Measurements from ENCODE around the gene HOXD8.

Gene HOXD8

DNA sequence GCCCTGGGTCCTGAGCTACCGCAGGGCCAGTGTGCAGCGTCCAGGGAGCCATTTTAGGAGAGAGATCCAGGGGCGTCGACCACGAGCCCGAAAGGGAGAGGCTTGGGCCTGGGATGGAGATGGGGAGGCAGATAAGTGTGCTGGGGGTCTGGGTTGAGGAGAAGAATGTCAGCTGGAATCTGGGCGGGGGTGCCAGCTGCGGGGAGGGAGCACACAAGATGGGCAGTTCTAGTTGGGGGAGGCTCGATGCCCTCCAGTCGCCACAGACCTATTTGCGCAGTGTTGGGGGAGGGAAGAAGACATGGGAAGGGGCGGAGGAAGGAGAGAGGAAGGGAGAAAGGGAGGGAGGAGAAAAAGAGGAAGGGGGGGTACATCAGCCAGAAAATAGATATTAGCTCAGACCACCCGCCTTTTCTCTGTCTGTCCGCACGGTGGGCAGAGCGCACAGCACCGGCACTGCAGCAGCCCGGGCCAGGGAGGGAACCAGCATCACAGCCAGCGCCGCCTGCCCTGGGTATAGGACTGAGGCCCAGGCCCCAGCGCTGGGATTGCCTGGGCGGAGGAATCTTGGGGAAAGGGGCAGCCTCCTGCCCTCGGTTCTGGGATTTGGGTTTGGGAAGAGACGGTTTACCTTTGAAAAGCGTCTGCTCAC is 24.3 kb upstream of the HOXD8 start:
- no peak overlapping the region for H3K4me3 ChIP-seq (ENCODE audit: low read depth, low read length)
- no peak overlapping the region for H3K9ac ChIP-seq (ENCODE audit: low read depth, low read length)
- H3K4me1 ChIP-seq (ENCODE audit: control insufficient read depth, insufficient read depth, low read length): peaks cover 7% of the 10 kb centered on the region; the same call in 1 of the 2 replicates
- no peaks in the 10 kb centered on the region for H3K36me3 ChIP-seq (ENCODE audit: control insufficient read depth, insufficient read depth, low read length)
- H3K27me3 ChIP-seq (ENCODE audit: control insufficient read depth, insufficient read depth, low read length): peaks cover 99% of the 10 kb centered on the region
- no peak overlapping the region for H3K27ac ChIP-seq (ENCODE audit: low read depth, low read length)
- no peaks in the 10 kb centered on the region; the same call in 1 of the 2 replicates for H3K9me3 ChIP-seq (ENCODE audit: control insufficient read depth, insufficient read depth, low read length)

DNA sequence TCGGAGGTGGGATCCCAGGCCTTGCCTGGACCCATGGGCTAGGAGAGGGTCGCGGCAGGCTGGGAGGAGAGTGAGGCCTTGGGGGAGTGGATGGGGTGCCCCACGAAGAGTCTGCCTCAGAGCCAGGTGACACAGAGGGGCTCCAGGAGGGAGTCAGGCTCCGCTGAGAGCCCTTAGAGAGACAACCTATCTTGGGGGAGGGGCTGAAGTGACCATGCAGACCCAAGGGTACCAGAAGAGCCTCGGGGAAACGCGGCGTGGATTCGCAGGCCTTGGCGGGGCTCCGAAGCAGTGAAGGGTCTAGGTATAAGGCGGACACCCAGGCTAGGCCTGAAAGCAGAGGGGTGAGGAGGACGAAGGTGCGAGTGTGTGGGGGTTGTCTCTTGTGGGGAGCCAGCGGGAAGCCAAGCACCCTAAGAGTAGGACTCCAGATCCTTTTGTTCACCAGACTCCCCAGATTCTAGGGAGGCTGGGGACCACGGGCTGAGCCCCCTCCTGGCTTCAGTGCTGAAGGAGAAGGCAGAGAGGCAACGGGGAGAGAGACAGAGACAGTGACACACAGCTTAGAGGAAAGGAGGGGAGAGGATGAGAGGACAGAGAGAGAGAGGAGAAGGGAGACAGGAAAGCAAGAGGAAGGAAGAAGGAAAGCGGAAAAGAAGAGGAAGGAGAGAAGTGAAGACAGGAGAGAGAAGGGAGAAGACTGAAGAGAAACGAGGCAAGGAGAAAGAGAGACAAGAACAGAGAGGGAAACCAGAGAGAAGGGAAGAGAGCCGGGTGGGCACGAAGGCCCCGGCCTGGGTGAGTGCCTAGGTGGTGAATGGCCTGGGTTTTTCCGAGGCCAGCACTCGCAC is 23.6 kb upstream of the HOXD8 start:
- Histone ChIP-seq H3K27ac (ENCODE audit: low read depth, low read length) (no peak overlapping the region), H3K36me3 (ENCODE audit: control insufficient read depth, insufficient read depth, low read length) (no peaks in the 10 kb centered on the region), H3K9me3 (ENCODE audit: control insufficient read depth, insufficient read depth, low read length) (no peaks in the 10 kb centered on the region; the same call in 1 of the 2 replicates), H3K4me3 (ENCODE audit: low read depth, low read length) (no peak overlapping the region), H3K27me3 (ENCODE audit: control insufficient read depth, insufficient read depth, low read length) (peaks cover 99% of the 10 kb centered on the region), H3K9ac (ENCODE audit: low read depth, low read length) (no peak overlapping the region), H3K4me1 (ENCODE audit: control insufficient read depth, insufficient read depth, low read length) (peaks cover 7% of the 10 kb centered on the region; the same call in 1 of the 2 replicates)

DNA sequence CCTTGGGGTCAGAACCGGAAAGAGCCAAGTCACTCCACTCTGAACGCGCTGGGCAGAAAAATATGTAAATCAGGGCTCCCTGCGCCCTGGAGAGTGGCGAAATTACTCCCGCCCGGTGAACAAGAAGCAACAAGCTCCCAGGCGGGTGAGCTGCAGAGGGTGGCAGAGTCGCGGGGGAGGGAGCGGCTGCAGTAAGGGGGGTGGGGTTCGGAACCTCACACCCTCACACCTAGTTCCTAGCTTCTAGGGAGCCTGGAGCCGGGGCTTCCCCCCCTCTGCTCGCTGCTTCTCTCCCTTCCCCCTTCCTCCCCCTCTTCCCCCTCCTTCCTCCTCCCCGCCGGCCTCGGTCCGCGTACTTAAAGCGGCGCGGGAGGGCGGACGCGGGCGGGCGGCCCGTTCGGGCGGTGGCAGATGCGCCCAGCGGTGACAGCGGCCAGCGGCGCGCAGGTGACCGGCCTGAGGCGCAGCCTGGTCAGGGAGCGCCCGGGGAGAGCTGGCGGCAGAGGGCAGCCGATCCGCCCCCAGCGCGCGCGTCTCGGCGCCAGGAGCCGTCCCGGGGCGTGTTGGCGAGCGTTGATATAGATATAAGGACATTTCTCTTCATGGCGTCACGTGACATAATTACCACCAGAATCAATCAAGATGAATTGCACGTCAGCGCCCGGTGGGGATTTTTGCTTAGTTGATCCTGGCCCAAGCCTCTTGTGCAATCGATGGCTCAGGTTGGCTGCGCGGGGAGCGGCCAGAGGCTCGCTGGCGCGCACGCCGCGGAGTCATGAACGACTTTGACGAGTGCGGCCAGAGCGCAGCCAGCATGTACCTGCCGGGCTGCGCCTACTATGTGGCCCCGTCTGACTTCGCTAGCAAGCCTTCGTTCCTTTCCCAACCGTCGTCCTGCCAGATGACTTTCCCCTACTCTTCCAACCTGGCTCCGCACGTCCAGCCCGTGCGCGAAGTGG is 22.6 kb upstream of the HOXD8 start, which contains the start of gene HOXD11:
Gene HOXD11 (plus strand): TSS at position 700 of the 959 bp plus-strand sequence. CDS start 76 bp downstream, at position 776.
- Histone ChIP-seq H3K4me3 (ENCODE audit: low read depth, low read length) (peak within 1 kb of the TSS; percentile 2; the same call in 1 of the 2 replicates), H3K36me3 (ENCODE audit: control insufficient read depth, insufficient read depth, low read length) (no peaks in the 10 kb centered on the region), H3K27me3 (ENCODE audit: control insufficient read depth, insufficient read depth, low read length) (peaks cover 99% of the 10 kb centered on the region), H3K27ac (ENCODE audit: low read depth, low read length) (no peak within 1 kb of the TSS), H3K9me3 (ENCODE audit: control insufficient read depth, insufficient read depth, low read length) (no peaks in the 10 kb centered on the region), H3K9ac (ENCODE audit: low read depth, low read length) (no peak within 1 kb of the TSS), H3K4me1 (ENCODE audit: control insufficient read depth, insufficient read depth, low read length) (peaks cover 7% of the 10 kb centered on the region; the same call in 1 of the 2 replicates)

DNA sequence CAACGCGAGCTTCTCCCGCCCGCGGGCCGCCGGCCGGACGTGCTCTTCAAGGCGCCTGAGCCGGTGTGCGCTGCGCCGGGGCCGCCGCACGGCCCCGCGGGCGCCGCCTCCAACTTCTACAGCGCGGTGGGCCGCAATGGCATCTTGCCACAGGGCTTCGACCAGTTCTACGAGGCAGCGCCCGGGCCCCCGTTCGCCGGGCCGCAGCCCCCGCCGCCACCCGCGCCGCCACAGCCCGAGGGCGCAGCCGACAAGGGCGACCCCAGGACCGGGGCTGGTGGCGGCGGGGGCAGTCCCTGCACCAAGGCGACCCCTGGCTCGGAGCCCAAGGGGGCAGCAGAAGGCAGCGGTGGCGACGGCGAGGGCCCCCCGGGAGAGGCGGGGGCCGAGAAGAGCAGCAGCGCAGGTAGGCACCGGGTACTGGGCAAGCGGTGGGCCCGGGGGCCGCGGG is 21.7 kb upstream of the HOXD8 start:
- Histone ChIP-seq H3K4me3 (ENCODE audit: low read depth, low read length) (no peak overlapping the region), H3K27me3 (ENCODE audit: control insufficient read depth, insufficient read depth, low read length) (peaks cover 99% of the 10 kb centered on the region), H3K9me3 (ENCODE audit: control insufficient read depth, insufficient read depth, low read length) (no peaks in the 10 kb centered on the region), H3K4me1 (ENCODE audit: control insufficient read depth, insufficient read depth, low read length) (peaks cover 7% of the 10 kb centered on the region; the same call in 1 of the 2 replicates), H3K36me3 (ENCODE audit: control insufficient read depth, insufficient read depth, low read length) (no peaks in the 10 kb centered on the region), H3K9ac (ENCODE audit: low read depth, low read length) (no peak overlapping the region), H3K27ac (ENCODE audit: low read depth, low read length) (no peak overlapping the region)

- Histone ChIP-seq H3K27me3 (ENCODE audit: control insufficient read depth, insufficient read depth, low read length) (peaks cover 99% of the 10 kb centered on the region), H3K27ac (ENCODE audit: low read depth, low read length) (no peak overlapping the region), H3K4me1 (ENCODE audit: control insufficient read depth, insufficient read depth, low read length) (peaks cover 8% of the 10 kb centered on the region; the same call in 1 of the 2 replicates), H3K9ac (ENCODE audit: low read depth, low read length) (no peak overlapping the region), H3K36me3 (ENCODE audit: control insufficient read depth, insufficient read depth, low read length) (no peaks in the 10 kb centered on the region), H3K9me3 (ENCODE audit: control insufficient read depth, insufficient read depth, low read length) (no peaks in the 10 kb centered on the region), H3K4me3 (ENCODE audit: low read depth, low read length) (no peak overlapping the region)
These were observed 20.2 kb upstream of the HOXD8 start for GRCh38 chr2:176109192-176109901.

GRCh38 chr2:176109946-176110345 is 19.6 kb upstream of the HOXD8 start:
- Histone ChIP-seq H3K4me3 (ENCODE audit: low read depth, low read length) (no peak overlapping the region), H3K4me1 (ENCODE audit: control insufficient read depth, insufficient read depth, low read length) (0 out of 2 replicates have a peak, but pooled peaks cover 8% of the 10 kb centered on the region), H3K9ac (ENCODE audit: low read depth, low read length) (no peak overlapping the region), H3K36me3 (ENCODE audit: control insufficient read depth, insufficient read depth, low read length) (no peaks in the 10 kb centered on the region), H3K27me3 (ENCODE audit: control insufficient read depth, insufficient read depth, low read length) (peaks cover 99% of the 10 kb centered on the region), H3K27ac (ENCODE audit: low read depth, low read length) (no peak overlapping the region), H3K9me3 (ENCODE audit: control insufficient read depth, insufficient read depth, low read length) (no peaks in the 10 kb centered on the region)

DNA sequence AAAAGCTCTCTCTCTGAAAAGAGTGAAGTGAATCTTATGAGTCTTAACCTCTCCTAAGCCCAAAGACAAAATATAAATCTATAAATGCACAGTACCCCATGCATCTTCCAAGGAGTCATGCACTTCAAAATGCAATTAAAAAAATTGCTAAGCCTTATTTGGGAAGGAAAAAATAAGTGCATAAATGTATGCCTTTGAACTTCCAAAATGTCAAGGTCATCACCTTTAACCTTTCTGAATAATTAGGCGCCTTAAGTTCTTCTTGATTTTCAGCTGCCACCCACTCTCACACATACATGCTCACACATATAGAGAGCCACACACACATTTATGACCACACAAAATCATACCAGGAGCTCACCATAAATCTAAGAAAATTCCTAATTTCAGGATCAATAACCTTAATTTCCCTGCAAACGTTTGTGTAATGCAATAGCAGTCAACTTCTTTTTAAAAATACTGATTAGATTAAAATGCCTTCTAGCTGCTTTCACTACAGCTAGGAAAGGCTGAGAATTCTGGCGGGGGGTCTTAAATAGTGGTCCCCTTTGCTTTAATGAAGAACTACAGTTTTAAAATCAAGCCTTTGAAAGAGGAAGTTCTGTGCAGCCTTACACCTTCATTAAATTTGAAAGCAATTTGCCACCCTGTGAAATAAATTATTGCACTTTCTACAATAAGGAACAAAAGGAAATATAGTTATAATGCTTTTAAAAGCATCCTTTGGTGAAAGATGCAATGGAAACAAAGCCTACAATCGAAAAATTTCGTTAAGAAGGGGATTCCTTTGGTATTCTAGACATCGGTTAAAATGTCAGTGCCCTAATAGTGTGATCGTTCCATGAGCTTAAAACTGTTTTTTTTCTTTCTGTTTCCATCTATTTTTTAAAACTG is 18.8 kb upstream of the HOXD8 start:
- Histone ChIP-seq H3K27ac (ENCODE audit: low read depth, low read length) (no peak overlapping the region), H3K9ac (ENCODE audit: low read depth, low read length) (no peak overlapping the region), H3K4me1 (ENCODE audit: control insufficient read depth, insufficient read depth, low read length) (0 out of 2 replicates have a peak, but pooled peaks cover 8% of the 10 kb centered on the region), H3K9me3 (ENCODE audit: control insufficient read depth, insufficient read depth, low read length) (no peaks in the 10 kb centered on the region), H3K4me3 (ENCODE audit: low read depth, low read length) (no peak overlapping the region), H3K27me3 (ENCODE audit: control insufficient read depth, insufficient read depth, low read length) (peaks cover 99% of the 10 kb centered on the region), H3K36me3 (ENCODE audit: control insufficient read depth, insufficient read depth, low read length) (no peaks in the 10 kb centered on the region)

GRCh38 chr2:176111309-176111663 is 18.2 kb upstream of the HOXD8 start:
- Histone ChIP-seq H3K9me3 (ENCODE audit: control insufficient read depth, insufficient read depth, low read length) (no peaks in the 10 kb centered on the region), H3K27me3 (ENCODE audit: control insufficient read depth, insufficient read depth, low read length) (peaks cover 99% of the 10 kb centered on the region), H3K27ac (ENCODE audit: low read depth, low read length) (no peak overlapping the region), H3K9ac (ENCODE audit: low read depth, low read length) (no peak overlapping the region), H3K4me3 (ENCODE audit: low read depth, low read length) (no peak overlapping the region), H3K36me3 (ENCODE audit: control insufficient read depth, insufficient read depth, low read length) (no peaks in the 10 kb centered on the region), H3K4me1 (ENCODE audit: control insufficient read depth, insufficient read depth, low read length) (peaks cover 8% of the 10 kb centered on the region; the same call in 1 of the 2 replicates)

DNA sequence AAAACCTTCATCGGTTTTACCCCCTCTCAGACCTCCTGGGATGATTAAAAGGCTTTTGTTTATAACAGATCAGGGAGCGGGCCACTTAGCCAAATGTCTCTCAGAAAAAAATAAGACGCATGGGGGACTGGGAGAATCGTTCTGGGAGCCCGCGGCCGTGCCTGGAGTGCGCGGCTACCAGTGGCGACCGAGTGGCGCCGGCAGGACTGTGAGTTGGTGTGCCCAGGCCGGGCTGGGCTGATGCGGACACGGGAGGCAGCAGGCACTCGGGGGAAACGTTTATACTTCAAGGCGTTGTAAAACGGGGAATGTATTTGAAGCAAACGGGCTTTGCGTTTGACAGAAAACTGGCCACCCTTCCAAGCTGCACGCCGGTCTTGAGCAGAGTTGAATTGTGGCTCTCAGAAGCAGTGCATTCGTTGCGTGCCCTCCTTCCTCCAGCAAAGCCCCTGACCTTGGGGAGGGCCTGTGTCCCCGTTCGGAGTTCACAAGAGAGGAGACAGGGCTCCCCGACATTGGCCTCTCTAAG is 17.6 kb upstream of the HOXD8 start:
- no peak overlapping the region for H3K9ac ChIP-seq (ENCODE audit: low read depth, low read length)
- H3K36me3 ChIP-seq (ENCODE audit: control insufficient read depth, insufficient read depth, low read length): no peaks in the 10 kb centered on the region
- H3K9me3 ChIP-seq (ENCODE audit: control insufficient read depth, insufficient read depth, low read length): peaks cover 1% of the 10 kb centered on the region; the same call in 1 of the 2 replicates
- no peak overlapping the region for H3K27ac ChIP-seq (ENCODE audit: low read depth, low read length)
- H3K4me1 ChIP-seq (ENCODE audit: control insufficient read depth, insufficient read depth, low read length): peaks cover 8% of the 10 kb centered on the region; the same call in 1 of the 2 replicates
- no peak overlapping the region for H3K4me3 ChIP-seq (ENCODE audit: low read depth, low read length)
- peaks cover 99% of the 10 kb centered on the region for H3K27me3 ChIP-seq (ENCODE audit: control insufficient read depth, insufficient read depth, low read length)
